GM12875 (cell line): ENCODE measurements around the gene RFX2.
A peak's percentile ranks its signal among the peaks of the same experiment; 100 is the strongest.
"Not testable (repeated sequence)": the region's sequence is repeated elsewhere in the genome, so short reads cannot be mapped to it uniquely, and the experiment has no call there.

Source experiments
- H3K4me3 ChIP-seq: one replicate; pipeline ENCODE4 v1.5.1; 2011; ENCODE audit warnings: low read depth, low read length, control low read depth
- CTCF ChIP-seq: IDR thresholded peaks from 2 replicates; pipeline ENCODE4 v1.5.1; 2011; ENCODE audit warnings: low read depth, mild to moderate bottlenecking, control low read depth, inconsistent platforms, low read length, moderate library complexity, borderline replicate concordance; ENCODE audit not compliant: insufficient read depth

The RFX2 gene

DNA sequence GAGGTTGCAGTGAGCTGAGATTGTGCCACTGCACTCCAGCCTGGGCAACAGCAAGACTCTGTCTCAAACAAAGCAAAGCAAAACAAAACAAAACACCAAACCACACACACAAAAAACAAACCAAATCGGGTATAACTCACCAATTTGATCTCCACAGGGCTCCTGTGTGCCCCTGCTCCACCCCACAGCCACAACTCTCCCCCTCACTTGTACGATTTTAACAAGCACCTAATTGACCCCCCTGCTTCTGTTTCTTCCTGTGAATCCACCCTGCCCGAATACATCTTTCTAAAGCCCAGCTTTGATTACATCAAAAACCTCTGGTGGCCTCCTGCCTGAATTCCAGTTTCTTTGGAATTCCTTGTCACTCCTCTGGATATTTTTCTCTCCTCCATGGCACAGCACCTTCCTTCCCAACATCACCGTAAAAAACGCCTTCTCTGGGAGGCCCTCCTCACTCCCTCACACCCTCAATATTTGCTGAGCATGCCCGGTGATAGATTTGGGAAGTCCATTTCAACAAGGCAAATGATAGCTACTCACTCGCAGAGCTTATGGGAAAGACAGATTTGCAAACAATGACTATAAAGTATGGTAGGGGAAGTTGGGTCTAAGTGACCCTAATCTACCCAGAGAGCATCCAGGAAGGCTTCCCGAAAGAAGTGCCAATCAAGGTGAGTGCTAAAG lies 120.8 kb downstream of the RFX2 start:
- TF ChIP-seq CTCF: no peak
- H3K4me3 ChIP-seq: no peak overlapping the region

GRCh38 chr19:5988517-5989387 lies 121.5 kb downstream of the RFX2 start:
- TF ChIP-seq CTCF: no peak
- H3K4me3 ChIP-seq: no peak overlapping the region

DNA sequence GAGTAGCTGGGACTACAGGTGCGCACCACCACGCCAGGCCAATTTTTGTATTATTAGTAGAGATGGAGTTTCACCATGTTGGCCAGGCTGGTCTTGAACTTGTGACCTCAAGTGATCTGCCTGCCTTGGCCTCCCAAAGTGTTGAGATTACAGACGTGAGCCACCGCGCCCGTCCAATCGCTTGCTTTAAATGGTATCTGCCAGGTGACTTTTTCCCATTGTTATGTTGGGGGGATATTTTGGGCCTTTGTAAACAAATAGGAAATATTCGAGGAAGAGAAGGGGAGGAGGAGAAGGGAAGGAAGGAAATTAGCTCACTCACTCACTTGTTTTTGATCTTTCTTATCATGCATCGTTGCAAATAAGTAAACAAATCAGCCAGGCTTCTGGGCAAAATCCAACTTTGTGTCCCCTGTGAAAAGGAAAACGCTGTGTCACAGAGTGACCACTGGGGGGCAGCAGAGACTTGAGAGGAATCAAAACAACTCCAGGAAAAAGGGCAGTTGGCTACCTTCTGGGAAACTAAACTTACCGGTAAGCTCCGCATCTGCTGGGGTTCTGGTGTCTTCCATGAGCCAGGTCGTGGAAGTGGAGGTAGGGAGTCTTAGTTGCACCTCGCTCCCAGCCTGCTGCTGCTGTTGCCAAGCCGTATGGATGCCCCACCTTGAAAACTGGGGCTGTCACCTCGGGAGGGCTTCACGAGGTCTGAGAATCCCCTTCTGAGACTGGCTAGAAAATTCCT lies 123.1 kb downstream of the RFX2 start:
- peak; percentile 80 for TF ChIP-seq CTCF
- peak overlapping the region; percentile 21 for H3K4me3 ChIP-seq

- H3K4me3 ChIP-seq: not testable (repeated sequence)
Observed at GRCh38 chr19:5985837-5986236, 124.5 kb downstream of the RFX2 start.

GRCh38 chr19:5985098-5985783 lies 125.1 kb downstream of the RFX2 start:
- no peak overlapping the region for H3K4me3 ChIP-seq
- no peak for TF ChIP-seq CTCF

DNA sequence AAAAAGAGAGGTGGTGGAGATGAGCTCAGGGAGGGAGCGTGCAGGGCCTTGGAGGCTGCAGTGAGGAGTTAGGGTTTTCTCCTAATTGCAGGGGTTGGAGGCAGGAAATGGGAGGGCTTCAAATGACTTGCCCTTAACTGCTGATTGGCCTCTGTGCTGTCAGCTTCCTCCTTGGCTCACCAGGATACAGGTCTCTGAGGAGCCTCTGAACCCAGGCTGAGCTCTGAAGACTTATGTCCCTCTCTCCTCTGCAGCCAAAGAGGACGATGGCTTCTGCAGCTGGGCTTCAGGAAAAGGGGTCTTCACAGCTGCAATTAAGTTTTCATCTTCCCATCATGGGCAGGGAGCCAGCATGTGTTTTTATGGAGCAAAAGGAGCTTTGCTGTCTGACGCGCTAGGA lies 125.7 kb downstream of the RFX2 start:
- H3K4me3 ChIP-seq: no peak overlapping the region
- no peak for TF ChIP-seq CTCF
